ENCODE data around the gene NAV2. TPM values are rescaled to one million over a fixed set of nuclear protein-coding genes. Genes with fewer than 3 reads are reported as not detected.

Gene NAV2
- total RNA-seq, 1 experiment from 2014 or later: 139 TPM

GRCh38 chr11:19970944-19971343 is 258.3 kb downstream of the NAV2 start:
- intact Hi-C loops (cut with micrococcal nuclease): no loop called here
- no peak for TF ChIP-seq CTCF (IDR thresholded peaks at IDR 0.05; ENCODE audit: unreplicated experiment)
- no peaks in the 10 kb centered on the region for H3K9me3 Mint-ChIP-seq (ENCODE audit: unreplicated experiment)
- ChIA-PET POLR2A (interaction anchor here (1.1 kb wide), 1 partner anchor 10 kb away, joined by 3 read pairs; no protein-coding TSS in a partner anchor), CTCF (interaction anchor here (1.2 to 1.4 kb wide), 2 partner anchors 18 to 32 kb away, joined by 4 to 6 read pairs; no protein-coding TSS in a partner anchor)
- H3K27me3 Mint-ChIP-seq (ENCODE audit: insufficient read depth, unreplicated experiment): no peaks in the 10 kb centered on the region
- no peak overlapping the region for H3K4me3 Mint-ChIP-seq (ENCODE audit: unreplicated experiment)
- peaks cover 25% of the 10 kb centered on the region for H3K4me1 Mint-ChIP-seq (ENCODE audit: insufficient read depth, unreplicated experiment)
- no TSS peak for BruUV-seq (replicated peaks)
- peaks cover 9% of the 10 kb centered on the region for H3K36me3 Mint-ChIP-seq (ENCODE audit: insufficient read depth, unreplicated experiment)
- H3K27ac Mint-ChIP-seq (ENCODE audit: low read depth, unreplicated experiment): no peak overlapping the region
- no peak for DNase-seq (ENCODE audit: unreplicated experiment)

- POLR2A ChIA-PET: no interaction called here
- H3K4me3 Mint-ChIP-seq (ENCODE audit: unreplicated experiment): no peak overlapping the region
Observed at GRCh38 chr11:19972091-19972490, 259.5 kb downstream of the NAV2 start.

GRCh38 chr11:19972651-19973050 is 260.0 kb downstream of the NAV2 start:
- peaks cover 17% of the 10 kb centered on the region for H3K4me1 Mint-ChIP-seq (ENCODE audit: insufficient read depth, unreplicated experiment)
- no peak overlapping the region for H3K4me3 Mint-ChIP-seq (ENCODE audit: unreplicated experiment)
- H3K27me3 Mint-ChIP-seq (ENCODE audit: insufficient read depth, unreplicated experiment): no peaks in the 10 kb centered on the region
- H3K27ac Mint-ChIP-seq (ENCODE audit: low read depth, unreplicated experiment): no peak overlapping the region
- DNase-seq (ENCODE audit: unreplicated experiment): no peak
- no peak for TF ChIP-seq CTCF (IDR thresholded peaks at IDR 0.05; ENCODE audit: unreplicated experiment)
- intact Hi-C loops (cut with micrococcal nuclease): no loop called here
- no TSS peak for BruUV-seq (replicated peaks)
- ChIA-PET POLR2A (no interaction called here), CTCF (interaction anchor here (1.1 kb wide), 1 partner anchor 9 kb away, joined by 3 read pairs; no protein-coding TSS in a partner anchor)
- H3K36me3 Mint-ChIP-seq (ENCODE audit: insufficient read depth, unreplicated experiment): peaks cover 13% of the 10 kb centered on the region
- no peaks in the 10 kb centered on the region for H3K9me3 Mint-ChIP-seq (ENCODE audit: unreplicated experiment)

More at GRCh38 chr11:19972091-19972490, 259.5 kb downstream of the NAV2 start:
- H3K36me3 Mint-ChIP-seq (ENCODE audit: insufficient read depth, unreplicated experiment): peaks cover 13% of the 10 kb centered on the region
- H3K27me3 Mint-ChIP-seq (ENCODE audit: insufficient read depth, unreplicated experiment): no peaks in the 10 kb centered on the region
- DNase-seq (ENCODE audit: unreplicated experiment): no peak
- H3K4me1 Mint-ChIP-seq (ENCODE audit: insufficient read depth, unreplicated experiment): peaks cover 19% of the 10 kb centered on the region
- no TSS peak for BruUV-seq (replicated peaks)
- H3K9me3 Mint-ChIP-seq (ENCODE audit: unreplicated experiment): no peaks in the 10 kb centered on the region
- TF ChIP-seq CTCF (IDR thresholded peaks at IDR 0.05; ENCODE audit: unreplicated experiment): no peak
- H3K27ac Mint-ChIP-seq (ENCODE audit: low read depth, unreplicated experiment): no peak overlapping the region
- CTCF ChIA-PET: interaction anchor here (0.6 to 1.1 kb wide), 4 partner anchors 9 to 159 kb away, joined by 3 to 4 read pairs (median 3); no protein-coding TSS in a partner anchor
- intact Hi-C loops (cut with micrococcal nuclease): no loop called here

- Mint-ChIP-seq H3K27ac (ENCODE audit: low read depth, unreplicated experiment) (no peak overlapping the region), H3K4me1 (ENCODE audit: insufficient read depth, unreplicated experiment) (peaks cover 12% of the 10 kb centered on the region), H3K27me3 (ENCODE audit: insufficient read depth, unreplicated experiment) (no peaks in the 10 kb centered on the region), H3K36me3 (ENCODE audit: insufficient read depth, unreplicated experiment) (peaks cover 13% of the 10 kb centered on the region), H3K4me3 (ENCODE audit: unreplicated experiment) (no peak overlapping the region), H3K9me3 (ENCODE audit: unreplicated experiment) (no peaks in the 10 kb centered on the region)
- DNase-seq (ENCODE audit: unreplicated experiment): no peak
- intact Hi-C loops (cut with micrococcal nuclease): no loop called here
- ChIA-PET POLR2A (interaction anchor here (1.0 kb wide), 1 partner anchor 43 kb away, joined by 3 read pairs; no protein-coding TSS in a partner anchor), CTCF (interaction anchor here (0.7 kb wide), 1 partner anchor 132 kb away, joined by 3 read pairs; no protein-coding TSS in a partner anchor)
- no TSS peak for BruUV-seq (replicated peaks)
- no peak for TF ChIP-seq CTCF (IDR thresholded peaks at IDR 0.05; ENCODE audit: unreplicated experiment)
Observed at GRCh38 chr11:19973136-19973635, 260.5 kb downstream of the NAV2 start.
